Upper lobe of left lung (tissue), 6 donors: Measurements from ENCODE around the gene EFHD2. TPM values are rescaled to one million over a fixed set of nuclear protein-coding genes. Genes with fewer than 3 reads are reported as not detected.

Experiments
- ATAC-seq, 2 donors: fragments of 200-7000 bp; cut with Tn5 transposase; one replicate each; pipeline ENCODE4 v1.9.1; 2022; ENCODE audit warnings: mild to moderate bottlenecking in 2 of 2, moderate library complexity in 2 of 2; ENCODE audit not compliant: low FRiP score in 2 of 2
- DNase-seq, 2 donors: peaks; one replicate each; pipeline ENCODE4 v3.0.0-alpha.2; 2019 to 2020
- H3K27ac ChIP-seq, 4 donors: fragments of 200-600 bp; sonication (generic); one replicate each; pipeline ENCODE4 v1.5.1; 2016 to 2019
- H3K27me3 ChIP-seq, 4 donors: fragments of 200-600 bp; sonication (generic); one replicate each; pipeline ENCODE4 v1.5.1; 2017 to 2019
- H3K36me3 ChIP-seq, 4 donors: fragments of 200-600 bp; sonication (generic); one replicate each; pipeline ENCODE4 v1.5.1; 2016 to 2019
- H3K4me1 ChIP-seq, 4 donors: fragments of 200-600 bp; sonication (generic); one replicate each; pipeline ENCODE4 v1.5.1; 2018 to 2019
- H3K4me3 ChIP-seq, 4 donors: fragments of 200-600 bp; sonication (generic); one replicate each; pipeline ENCODE4 v1.5.1; 2017 to 2019; ENCODE audit warnings: mild to moderate bottlenecking in 2 of 4, moderate library complexity in 1 of 4
- H3K9me3 ChIP-seq, 4 donors: fragments of 200-600 bp; sonication (generic); one replicate each; pipeline ENCODE4 v1.5.1; 2018 to 2019
- CTCF ChIP-seq, 6 experiments: fragments of 450-650 bp in 4 of 6; fragments of 200-600 bp in 2 of 6; sonication (generic) in 2 of 6; IDR thresholded peaks; one replicate each; pipeline ENCODE4 v1.5.1; 2016 to 2019; ENCODE audit warnings: antibody characterized with exemption in 6 of 6
- EP300 ChIP-seq, 4 donors: sonication (generic); formaldehyde crosslinking; IDR thresholded peaks; one replicate each; pipeline ENCODE4 v1.5.1; 2017; ENCODE audit warnings: antibody characterized with exemption in 4 of 4, control low read depth in 2 of 4
- POLR2A ChIP-seq, 4 donors: fragments of 450-650 bp; IDR thresholded peaks; one replicate each; pipeline ENCODE4 v1.5.1; 2016 to 2017; ENCODE audit warnings: antibody characterized with exemption in 4 of 4, mild to moderate bottlenecking in 2 of 4
- POLR2AphosphoS5 ChIP-seq, 2 donors: sonication (generic); formaldehyde crosslinking; IDR thresholded peaks; one replicate each; pipeline ENCODE4 v1.5.1; 2017; ENCODE audit warnings: antibody characterized with exemption in 2 of 2
- WGBS, 2 donors: methylation state at CpG; one replicate each; pipeline ENCODE4 v1.1.5; 2017 to 2018; 5-methylcytosine and 5-hydroxymethylcytosine counted together
- total RNA-seq, 6 donors: library from RNA; depleted of rRNA in 4 of 6; stranded (reverse); fragments of >200 nt in 4 of 6; gene quantifications; one replicate each; pipeline versions ENCODE4 v1.1.0 to v1.2.1, GENCODE V29; 2016 to 2021
- donor health status: DM: no; HTN: no; CAD: no; lungs with moderate emphysema.
- donor health status: DM: no; HTN: yes; CAD: no; lungs with severe emphysema.

EFHD2 gene
- total RNA-seq, 6 donors from 2014 or later: 62.9 to 123 (median 91.2) TPM

DNA sequence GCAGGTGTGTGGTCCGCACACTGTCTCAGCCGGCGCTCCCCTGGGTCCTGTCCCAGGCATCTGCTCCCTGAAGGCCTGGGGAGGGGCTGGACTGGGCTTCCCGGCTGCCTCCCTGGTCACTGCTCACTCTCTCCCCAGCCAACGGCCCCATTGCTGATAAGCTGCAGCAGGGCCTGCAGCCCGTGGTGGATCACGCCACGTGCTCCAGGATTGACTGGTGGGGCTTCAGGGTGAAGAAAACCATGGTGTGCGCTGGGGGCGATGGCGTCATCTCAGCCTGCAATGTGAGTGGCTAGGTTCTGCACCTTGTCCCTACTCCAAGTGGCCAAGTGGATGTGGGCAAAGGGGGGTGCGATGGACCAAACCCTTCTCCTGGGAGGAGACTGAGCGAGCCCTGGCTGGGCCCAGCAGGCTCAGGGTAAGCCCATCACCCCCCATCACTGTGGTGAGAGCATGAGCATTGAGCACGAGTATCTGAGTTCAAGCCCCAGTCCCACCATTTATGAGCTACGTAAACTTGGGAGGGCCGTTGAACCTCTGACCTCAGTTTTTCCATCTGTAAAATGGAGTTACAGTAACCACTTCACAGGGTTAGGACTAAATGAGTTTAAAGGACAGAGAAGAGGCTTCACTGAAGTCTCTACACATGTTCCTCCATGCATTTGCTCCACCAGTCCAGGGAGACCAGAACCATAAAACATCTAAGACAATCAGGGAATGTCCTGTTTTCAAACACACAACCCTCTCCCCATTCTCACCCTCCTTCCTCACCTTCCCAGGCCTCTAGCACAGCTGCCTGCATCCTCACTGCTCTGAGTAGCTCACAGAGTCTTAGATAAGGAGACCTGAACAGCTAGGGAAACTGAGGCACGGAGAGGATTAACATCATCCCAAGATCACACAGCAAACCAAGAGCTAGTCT is 35.0 kb downstream of the EFHD2 start:
- WGBS, 2 donors: 65 to 74% methylated on average over 7 to 17 of the region's 17 CpGs
- no peak overlapping the region for H3K4me3 ChIP-seq
- no peak overlapping the region for H3K27ac ChIP-seq
- H3K27me3 ChIP-seq: no peaks in the 10 kb centered on the region
- H3K9me3 ChIP-seq: no peaks in the 10 kb centered on the region
- ATAC-seq: no peak
- no peaks in the 10 kb centered on the region for H3K4me1 ChIP-seq
- peak in 1 of 2 donors; percentile 60 for DNase-seq
- H3K36me3 ChIP-seq: no peaks in the 10 kb centered on the region
- TF ChIP-seq CTCF (IDR thresholded peaks at IDR 0.05) (no peak), EP300 (IDR thresholded peaks at IDR 0.05) (no peak), POLR2A (IDR thresholded peaks at IDR 0.05) (no peak), POLR2AphosphoS5 (IDR thresholded peaks at IDR 0.05) (no peak)

GRCh38 chr1:15445390-15446122 is 35.9 kb downstream of the EFHD2 start:
- Histone ChIP-seq H3K36me3 (no peaks in the 10 kb centered on the region), H3K4me1 (no peaks in the 10 kb centered on the region), H3K9me3 (no peaks in the 10 kb centered on the region), H3K27me3 (no peaks in the 10 kb centered on the region), H3K4me3 (no peak overlapping the region), H3K27ac (no peak overlapping the region)
- ATAC-seq (no peak), DNase-seq (no peak)
- TF ChIP-seq POLR2A (IDR thresholded peaks at IDR 0.05): no peak
- no peak for TF ChIP-seq EP300 (IDR thresholded peaks at IDR 0.05)
- TF ChIP-seq POLR2AphosphoS5 (IDR thresholded peaks at IDR 0.05): no peak
- WGBS, 2 donors: 80 to 87% methylated on average over 13 to 14 of the region's 14 CpGs

DNA sequence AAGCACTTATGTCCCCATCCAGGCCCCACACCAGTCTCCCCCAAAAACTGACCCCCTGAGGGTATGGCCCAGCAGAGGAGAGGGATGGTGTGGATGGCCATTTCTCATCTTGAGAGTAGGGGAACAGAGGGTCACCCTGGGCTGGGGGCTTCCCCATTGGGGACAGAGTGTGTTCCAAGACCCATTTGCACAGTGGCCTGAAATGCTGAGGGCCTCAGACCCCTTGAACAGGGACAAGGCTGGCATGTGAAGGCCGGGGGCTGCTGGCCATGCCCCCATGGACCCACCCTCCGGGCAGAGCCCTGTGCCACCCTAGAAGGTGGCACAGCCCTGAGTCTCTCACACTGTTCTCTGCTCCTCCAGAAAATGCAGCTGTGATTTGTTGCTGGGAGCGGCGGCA is 36.5 kb downstream of the EFHD2 start:
- no peaks in the 10 kb centered on the region for H3K27me3 ChIP-seq
- H3K4me3 ChIP-seq: no peak overlapping the region
- no peaks in the 10 kb centered on the region for H3K9me3 ChIP-seq
- no peaks in the 10 kb centered on the region for H3K4me1 ChIP-seq
- no peak overlapping the region for H3K27ac ChIP-seq
- H3K36me3 ChIP-seq: no peaks in the 10 kb centered on the region
- whole genome bisulfite sequencing, 2 donors: 85 to 94% methylated on average over 2 to 4 of the region's 4 CpGs
- TF ChIP-seq POLR2AphosphoS5 (IDR thresholded peaks at IDR 0.05) (no peak), EP300 (IDR thresholded peaks at IDR 0.05) (no peak), POLR2A (IDR thresholded peaks at IDR 0.05) (no peak), CTCF (IDR thresholded peaks at IDR 0.05) (no peak)
- no peak for DNase-seq
- ATAC-seq: no peak

DNA sequence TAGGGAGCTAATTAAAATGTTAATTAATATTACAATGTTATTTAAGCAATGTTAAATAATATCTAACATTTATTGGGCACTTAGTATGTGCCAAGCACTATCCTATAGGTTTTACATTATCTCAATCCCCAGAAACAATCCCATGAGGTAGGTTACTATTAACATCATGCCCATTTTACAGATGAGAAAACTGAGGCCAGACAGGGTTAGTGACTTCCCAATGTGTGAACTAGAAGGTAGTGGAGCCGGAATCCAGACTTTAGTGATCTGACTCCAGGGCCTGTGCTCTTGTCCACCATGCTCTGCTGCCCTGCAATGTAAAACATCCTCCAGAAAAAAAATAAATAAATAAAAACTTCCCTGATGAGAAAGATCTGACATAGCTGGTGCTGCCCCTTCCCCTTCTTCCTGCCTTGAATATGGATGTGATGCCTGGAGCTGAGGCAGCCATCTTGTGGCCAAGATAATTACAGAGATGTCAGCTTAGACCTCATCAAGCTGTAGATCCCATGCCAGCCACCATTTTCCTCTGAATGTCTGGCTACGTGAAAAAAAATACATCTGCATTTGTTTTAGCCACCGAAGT is 39.3 kb downstream of the EFHD2 start:
- H3K27ac ChIP-seq: no peak overlapping the region
- H3K36me3 ChIP-seq: no peaks in the 10 kb centered on the region
- no peaks in the 10 kb centered on the region for H3K4me1 ChIP-seq
- 96% methylated on average over 3 of the region's 3 CpGs for WGBS, 2 donors
- DNase-seq (no peak), ATAC-seq (no peak)
- no peak for TF ChIP-seq POLR2A (IDR thresholded peaks at IDR 0.05)
- TF ChIP-seq EP300 (IDR thresholded peaks at IDR 0.05): no peak
- TF ChIP-seq CTCF (IDR thresholded peaks at IDR 0.05): no peak
- no peak for TF ChIP-seq POLR2AphosphoS5 (IDR thresholded peaks at IDR 0.05)
- no peaks in the 10 kb centered on the region for H3K27me3 ChIP-seq
- H3K9me3 ChIP-seq: no peaks in the 10 kb centered on the region
- no peak overlapping the region for H3K4me3 ChIP-seq

GRCh38 chr1:15449567-15449966 is 39.9 kb downstream of the EFHD2 start:
- TF ChIP-seq CTCF (IDR thresholded peaks at IDR 0.05) (no peak), POLR2A (IDR thresholded peaks at IDR 0.05) (no peak), EP300 (IDR thresholded peaks at IDR 0.05) (no peak), POLR2AphosphoS5 (IDR thresholded peaks at IDR 0.05) (no peak)
- no peak overlapping the region for H3K27ac ChIP-seq
- DNase-seq (no peak), ATAC-seq (no peak)
- no peaks in the 10 kb centered on the region for H3K9me3 ChIP-seq
- H3K36me3 ChIP-seq: no peaks in the 10 kb centered on the region
- H3K4me3 ChIP-seq: no peak overlapping the region
- 63 to 65% methylated on average over 3 of the region's 3 CpGs for WGBS, 2 donors
- H3K4me1 ChIP-seq: no peaks in the 10 kb centered on the region
- H3K27me3 ChIP-seq: no peaks in the 10 kb centered on the region
